ENCODE measurements around the gene KIAA1958. TPM values are rescaled to one million over a fixed set of nuclear protein-coding genes. Genes with fewer than 3 reads are reported as not detected.

Gene KIAA1958
- polyA plus RNA-seq, 3 donors = 1.9 to 4.2 (median 1.9) TPM

DNA sequence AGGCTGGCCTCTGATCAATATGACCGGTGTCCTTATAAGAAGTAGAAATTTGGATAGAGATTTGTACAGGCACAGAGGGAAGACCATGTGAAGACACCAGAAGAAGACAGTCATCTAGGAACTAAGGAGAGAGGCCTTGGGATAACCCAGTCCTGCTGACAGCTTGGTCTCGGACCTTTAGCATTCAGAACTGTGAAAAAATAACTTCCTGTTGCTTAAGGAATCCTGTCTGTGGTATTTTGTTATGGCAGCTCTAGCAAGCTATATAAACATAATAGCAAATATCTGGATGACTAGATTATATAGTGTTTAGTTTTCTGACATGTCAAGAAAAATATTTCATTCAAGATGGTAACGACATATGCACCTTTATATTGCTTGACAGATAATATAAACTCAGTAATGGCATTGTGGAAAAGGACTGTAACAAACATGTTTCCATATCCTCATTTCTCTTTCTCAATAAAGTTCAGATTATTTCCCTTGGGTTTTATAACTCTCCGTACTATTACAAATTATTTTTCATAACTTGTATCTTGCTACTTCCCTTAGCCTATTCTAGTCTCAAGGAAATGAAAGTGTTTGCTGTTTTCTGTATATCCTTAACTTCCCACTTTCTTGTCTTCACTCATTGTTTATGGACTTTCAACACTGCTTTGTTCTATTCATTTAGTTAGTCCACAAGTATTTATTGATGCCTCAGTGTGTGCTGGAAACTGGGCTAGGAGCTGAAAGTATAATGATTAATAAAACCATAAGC, 62.4 kb downstream of the KIAA1958 start:
- peak overlapping the region; percentile 27 for H2AFZ ChIP-seq (ENCODE audit: insufficient read depth, low read depth, low read length, poor library complexity, severe bottlenecking)
- intact Hi-C loops (cut with micrococcal nuclease) = no loop called here
- DNase-seq = peak in 1 of 3 donors; percentile 13
- H3K4me1 Mint-ChIP-seq = peaks cover 30% of the 10 kb centered on the region
- peak overlapping the region in 5 of 7 donors; percentile 10 to 62 (median 42) for H3K27ac Mint-ChIP-seq
- H3K4me3 Mint-ChIP-seq = peak overlapping the region; percentile 35 to 76
- TF ChIP-seq CTCF (IDR thresholded peaks at IDR 0.05) = no peak
- H3K9me3 ChIP-seq (replicated peaks in 1 of 2; ENCODE audit: control insufficient read depth in 1 of 2, insufficient read depth in 1 of 2, low read length in 2 of 2) = no peaks in the 10 kb centered on the region
- H3K27me3 ChIP-seq (ENCODE audit: control insufficient read depth in 2 of 2, insufficient read depth in 2 of 2, low read length in 2 of 2) = no peaks in the 10 kb centered on the region
- no peaks in the 10 kb centered on the region for H3K27me3 Mint-ChIP-seq (ENCODE audit: low read depth in 3 of 3)
- whole genome bisulfite sequencing (ENCODE audit: insufficient coverage) = 92% methylated on average over 1 of the region's 4 CpGs
- H3K9me3 Mint-ChIP-seq = no peaks in the 10 kb centered on the region
- H3K36me3 ChIP-seq (replicated peaks in 1 of 2; ENCODE audit: control insufficient read depth in 1 of 2, insufficient read depth in 2 of 2, low read length in 2 of 2) = no peaks in the 10 kb centered on the region
- H3K79me2 ChIP-seq (ENCODE audit: insufficient read depth, low read length) = peaks cover 17% of the 10 kb centered on the region
- H3K4me3 ChIP-seq (replicated peaks in 1 of 3; ENCODE audit: low read depth in 2 of 3, low read length in 3 of 3) = peak overlapping the region in 1 of 3 experiments; percentile 39
- H3K27ac ChIP-seq (ENCODE audit: low read depth in 1 of 2, low read length in 2 of 2) = peak overlapping the region in 1 of 2 donors; percentile 54
- H4K20me1 ChIP-seq (ENCODE audit: insufficient read depth, low read length) = no peaks in the 10 kb centered on the region
- H3K4me2 ChIP-seq (replicated peaks; ENCODE audit: extremely low read depth, low read length, poor library complexity, severe bottlenecking) = peak overlapping the region; percentile 39
- peak overlapping the region; percentile 10 for H3K9ac ChIP-seq (ENCODE audit: insufficient read depth, low read length, poor library complexity, severe bottlenecking)
- peaks cover 15 to 19% of the 10 kb centered on the region in 2 donors for H3K4me1 ChIP-seq (ENCODE audit: control insufficient read depth in 1 of 2, insufficient read depth in 2 of 2, low read length in 2 of 2)
- H3K36me3 Mint-ChIP-seq = no peaks in the 10 kb centered on the region

DNA sequence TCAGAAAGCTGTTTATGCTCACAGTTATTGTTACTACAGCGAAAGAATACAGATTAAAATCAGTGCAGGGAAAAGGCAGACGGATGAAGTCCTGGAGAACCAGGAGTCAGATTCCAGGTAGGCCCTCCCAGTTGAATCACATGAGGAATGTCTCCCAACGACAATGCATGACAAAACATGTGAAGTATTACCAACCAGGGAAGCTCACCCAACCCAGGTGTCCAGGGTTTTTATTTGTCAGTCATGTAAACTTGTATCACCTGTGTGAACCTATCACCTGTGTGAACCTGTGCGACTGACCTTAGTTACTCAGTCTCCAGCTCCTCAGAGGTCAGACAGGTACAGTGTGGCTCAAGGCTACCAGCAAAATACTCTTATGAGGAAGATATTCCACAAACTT, 63.9 kb downstream of the KIAA1958 start:
- Histone ChIP-seq H3K4me3 (replicated peaks in 1 of 3; ENCODE audit: low read depth in 2 of 3, low read length in 3 of 3) (no peak overlapping the region), H3K27me3 (ENCODE audit: control insufficient read depth in 2 of 2, insufficient read depth in 2 of 2, low read length in 2 of 2) (no peaks in the 10 kb centered on the region), H3K27ac (ENCODE audit: low read depth in 1 of 2, low read length in 2 of 2) (no peak overlapping the region), H3K9ac (ENCODE audit: insufficient read depth, low read length, poor library complexity, severe bottlenecking) (no peak overlapping the region), H4K20me1 (ENCODE audit: insufficient read depth, low read length) (no peaks in the 10 kb centered on the region), H3K4me1 (ENCODE audit: control insufficient read depth in 1 of 2, insufficient read depth in 2 of 2, low read length in 2 of 2) (peaks cover 15 to 19% of the 10 kb centered on the region in 2 donors), H2AFZ (ENCODE audit: insufficient read depth, low read depth, low read length, poor library complexity, severe bottlenecking) (no peak overlapping the region), H3K36me3 (replicated peaks in 1 of 2; ENCODE audit: control insufficient read depth in 1 of 2, insufficient read depth in 2 of 2, low read length in 2 of 2) (no peaks in the 10 kb centered on the region), H3K79me2 (ENCODE audit: insufficient read depth, low read length) (peaks cover 17% of the 10 kb centered on the region), H3K4me2 (replicated peaks; ENCODE audit: extremely low read depth, low read length, poor library complexity, severe bottlenecking) (no peak overlapping the region), H3K9me3 (replicated peaks in 1 of 2; ENCODE audit: control insufficient read depth in 1 of 2, insufficient read depth in 1 of 2, low read length in 2 of 2) (no peaks in the 10 kb centered on the region)
- H3K27ac Mint-ChIP-seq = no peak overlapping the region
- 94% methylated on average over 3 of the region's 4 CpGs for WGBS (ENCODE audit: insufficient coverage)
- no peak overlapping the region for H3K4me3 Mint-ChIP-seq
- no peak for TF ChIP-seq CTCF (IDR thresholded peaks at IDR 0.05)
- H3K36me3 Mint-ChIP-seq = peaks cover 0 to 2% of the 10 kb centered on the region in 2 donors
- H3K9me3 Mint-ChIP-seq = peaks cover 0 to 1% (median 0%) of the 10 kb centered on the region in 7 donors
- intact Hi-C loops (cut with micrococcal nuclease) = no loop called here
- no peaks in the 10 kb centered on the region for H3K27me3 Mint-ChIP-seq (ENCODE audit: low read depth in 3 of 3)
- peaks cover 28% of the 10 kb centered on the region for H3K4me1 Mint-ChIP-seq
- no peak for DNase-seq

Measured in CD14-positive monocyte (primary cell).